Measurements from ENCODE around the gene CDH4. TPM values are rescaled to one million over a fixed set of nuclear protein-coding genes. Genes with fewer than 3 reads are reported as not detected.

Gene CDH4
- total and polyA plus RNA-seq, 2 of the 8 experiments (the other 6 are each of a cell fraction or from before 2014, with no cell fraction given): 4.3 to 7.9 TPM

DNA sequence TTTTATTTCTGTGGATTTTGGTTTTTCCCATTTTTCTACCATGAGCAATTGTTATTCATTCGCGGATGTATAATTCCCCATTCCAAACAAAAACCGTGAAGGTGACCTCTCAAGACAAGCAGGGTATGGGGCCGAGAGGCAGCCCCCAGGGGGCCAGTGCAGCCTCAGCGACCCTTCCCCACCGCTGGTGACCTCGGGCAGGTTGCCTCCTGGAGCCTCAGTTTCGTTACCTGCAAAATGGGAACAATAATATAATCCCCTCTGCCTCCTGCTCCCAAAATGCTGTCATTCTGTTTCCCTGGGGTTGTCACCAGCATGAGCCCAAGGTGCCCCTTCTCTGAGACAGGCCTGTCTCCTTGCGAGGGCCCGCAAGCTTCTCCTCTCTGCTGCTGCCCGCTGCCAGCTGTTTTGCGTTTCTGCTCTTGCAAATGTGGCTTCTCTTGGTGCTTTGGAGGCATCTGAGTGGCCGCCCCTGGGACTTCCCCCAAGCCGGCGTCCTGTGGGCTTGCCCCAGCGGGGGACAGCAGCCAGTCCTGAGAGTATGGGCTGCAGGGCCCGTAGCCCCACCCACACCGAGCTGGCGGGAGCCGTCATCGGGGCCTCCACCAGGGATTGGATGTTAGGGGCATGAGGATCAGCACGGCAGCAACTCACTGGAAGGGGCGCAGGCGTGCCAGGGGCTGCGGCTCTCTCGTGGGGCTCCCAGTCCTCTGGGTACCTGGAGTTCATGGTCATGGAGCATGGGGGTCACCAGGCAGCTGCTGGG is 651.7 kb downstream of the CDH4 start:
- Histone ChIP-seq H4K91ac (replicated peaks; ENCODE audit: insufficient read length, low read length) (no peak overlapping the region), H3K9ac (replicated peaks in 1 of 4; ENCODE audit: extremely low read depth in 1 of 4, low read depth in 3 of 4, low read length in 3 of 4) (no peak overlapping the region), H3K23me2 (ENCODE audit: low read depth, low read length) (no peaks in the 10 kb centered on the region), H4K20me1 (replicated peaks in 1 of 2; ENCODE audit: control insufficient read depth in 1 of 2, insufficient read depth in 2 of 2, low read length in 2 of 2) (peaks cover 0 to 1% of the 10 kb centered on the region in 2 experiments), H2AK5ac (ENCODE audit: low read depth, low read length) (no peak overlapping the region), H4K5ac (ENCODE audit: insufficient read length, low read depth, low read length) (no peak overlapping the region), H2BK15ac (ENCODE audit: low read length) (no peak overlapping the region), H2AFZ (ENCODE audit: low read length) (no peak overlapping the region), H2BK12ac (ENCODE audit: low read depth, low read length) (no peak overlapping the region), H3K27ac (ENCODE audit: low read depth, low read length) (no peak overlapping the region), H3K4ac (replicated peaks; ENCODE audit: insufficient read length, low read depth, low read length) (no peak overlapping the region), H4K8ac (ENCODE audit: extremely low read depth, insufficient read depth, low read length) (no peak overlapping the region), H3K79me1 (ENCODE audit: low read depth, low read length) (no peaks in the 10 kb centered on the region), H3K4me3 (ENCODE audit: extremely low read depth in 1 of 4, insufficient read depth in 2 of 4, low read depth in 3 of 4, low read length in 4 of 4) (no peak overlapping the region), H3K36me3 (ENCODE audit: control insufficient read depth in 2 of 4, insufficient read depth in 4 of 4, low read length in 3 of 4) (no peaks in the 10 kb centered on the region), H3K9me3 (ENCODE audit: insufficient read depth in 2 of 2, low read depth in 1 of 2, low read length in 1 of 2) (no peaks in the 10 kb centered on the region), H3K18ac (ENCODE audit: extremely low read depth, low read length) (no peak overlapping the region), H3K4me2 (ENCODE audit: insufficient read depth in 1 of 2, low read depth in 2 of 2, low read length in 2 of 2) (no peak overlapping the region), H3K27me3 (replicated peaks in 1 of 4; ENCODE audit: control insufficient read depth in 3 of 4, extremely low read depth in 1 of 4, insufficient read depth in 3 of 4, low read length in 3 of 4) (no peaks in the 10 kb centered on the region; a peak in 1 of 7 replicates), H2BK5ac (ENCODE audit: low read depth, low read length) (no peak overlapping the region), H3K79me2 (ENCODE audit: control insufficient read depth in 1 of 2, insufficient read depth in 2 of 2, low read length in 2 of 2) (no peaks in the 10 kb centered on the region), H3K4me1 (replicated peaks in 1 of 4; ENCODE audit: control insufficient read depth in 3 of 4, insufficient read depth in 4 of 4, low read length in 3 of 4) (no peaks in the 10 kb centered on the region; a peak in 1 of 7 replicates), H3K23ac (ENCODE audit: insufficient read length) (no peak overlapping the region), H3K56ac (replicated peaks; ENCODE audit: insufficient read length, low read depth, low read length) (no peak overlapping the region), H2BK120ac (replicated peaks; ENCODE audit: low read depth, low read length) (no peak overlapping the region), H2BK20ac (ENCODE audit: low read length) (no peak overlapping the region), H3K14ac (ENCODE audit: insufficient read length) (no peak overlapping the region)
- 84% methylated on average over 22 of the region's 26 CpGs; no CpG with 5 or more reads in 1 of the 2 experiments for WGBS, 2 experiments (ENCODE audit: extremely low coverage in 1 of 2, insufficient coverage in 1 of 2, insufficient read length in 1 of 2, insufficient replicate concordance in 2 of 2, low coverage in 1 of 2, low lambda C conversion rate in 2 of 2, missing lambda C conversion rate in 1 of 2)
- POLR2A ChIA-PET (ENCODE audit: partially characterized antibody): no interaction called here
- FAIRE-seq: no peak
- TF ChIP-seq ZNF274 (IDR thresholded peaks at IDR 0.05; ENCODE audit: borderline replicate concordance, extremely low read depth, low read length) (no peak), POLR2A (IDR thresholded peaks at IDR 0.05; ENCODE audit: control extremely low read depth in 1 of 2, low read depth in 2 of 2, low read length in 2 of 2) (no peak), SRF (IDR thresholded peaks at IDR 0.05; ENCODE audit: low read depth, low read length) (no peak), KDM1A (IDR thresholded peaks at IDR 0.05; ENCODE audit: borderline replicate concordance, low read length) (peak; percentile 71; the same call in 1 of the 2 replicates), GABPA (IDR thresholded peaks at IDR 0.05; ENCODE audit: borderline replicate concordance, insufficient read depth, low read length) (no peak)
- CTCF ChIA-PET (ENCODE audit: partially characterized antibody): interaction anchor here (0.6 kb wide), 1 partner anchor 16 kb away, joined by 3 read pairs; no protein-coding TSS in a partner anchor
- no peak for DNase-seq (ENCODE audit: low read depth in 1 of 2, low spot score in 2 of 2)

Measured in H1 (cell line).